GM19238 (cell line): ENCODE results near the gene DPYD.

Source experiments
- DNase-seq: peaks from one replicate; pipeline ENCODE4 v3.0.0; 2011; ENCODE audit warnings: low spot score; ENCODE audit not compliant: insufficient read length

The DPYD gene

GRCh38 chr1:97545446-97545845, 375.4 kb downstream of the DPYD start:
- DNase-seq = no peak

GRCh38 chr1:97540346-97540888, 380.4 kb downstream of the DPYD start:
- no peak for DNase-seq

GRCh38 chr1:97538113-97538512, 382.7 kb downstream of the DPYD start:
- DNase-seq = no peak

GRCh38 chr1:97533358-97533757, 387.5 kb downstream of the DPYD start:
- no peak for DNase-seq

GRCh38 chr1:97529600-97529999, 391.2 kb downstream of the DPYD start:
- no peak for DNase-seq

- DNase-seq = no peak
These were observed 396.6 kb downstream of the DPYD start for GRCh38 chr1:97524211-97524610.

- no peak for DNase-seq
These were observed 404.2 kb downstream of the DPYD start for GRCh38 chr1:97516588-97516987.

GRCh38 chr1:97508653-97509218, 412.1 kb downstream of the DPYD start:
- DNase-seq = no peak

GRCh38 chr1:97507863-97508262, 413.0 kb downstream of the DPYD start:
- DNase-seq = no peak

GRCh38 chr1:97506368-97506767, 414.5 kb downstream of the DPYD start:
- DNase-seq = no peak

GRCh38 chr1:97505816-97506215, 415.0 kb downstream of the DPYD start:
- peak; percentile 7 for DNase-seq

GRCh38 chr1:97505289-97505688, 415.5 kb downstream of the DPYD start:
- DNase-seq = no peak

- DNase-seq = no peak
These were observed 418.5 kb downstream of the DPYD start for GRCh38 chr1:97502360-97502759.

GRCh38 chr1:97501628-97502027, 419.2 kb downstream of the DPYD start:
- no peak for DNase-seq

GRCh38 chr1:97500760-97501159, 420.1 kb downstream of the DPYD start:
- no peak for DNase-seq

GRCh38 chr1:97499667-97500066, 421.2 kb downstream of the DPYD start:
- no peak for DNase-seq

GRCh38 chr1:97489834-97490233, 431.0 kb downstream of the DPYD start:
- no peak for DNase-seq

- no peak for DNase-seq
These were observed 432.3 kb downstream of the DPYD start for GRCh38 chr1:97488530-97488929.

GRCh38 chr1:97482022-97482421, 438.8 kb downstream of the DPYD start:
- DNase-seq = no peak

- no peak for DNase-seq
These were observed 453.4 kb downstream of the DPYD start for GRCh38 chr1:97467445-97467844.

- no peak for DNase-seq
These were observed 456.5 kb downstream of the DPYD start for GRCh38 chr1:97464305-97464704.

GRCh38 chr1:97461782-97462181, 459.1 kb downstream of the DPYD start:
- DNase-seq = peak; percentile 6

GRCh38 chr1:97457446-97458089, 463.3 kb downstream of the DPYD start:
- no peak for DNase-seq
